Measurements from ENCODE around the gene PLXND1.
"Not testable (repeated sequence)": the region's sequence is repeated elsewhere in the genome, so short reads cannot be mapped to it uniquely, and the experiment has no call there.

PLXND1 gene

GRCh38 chr3:129521611-129522010, 84.9 kb downstream of the PLXND1 start:
- FAIRE-seq, result no peak

GRCh38 chr3:129520960-129521359, 85.5 kb downstream of the PLXND1 start:
- no peak for FAIRE-seq

GRCh38 chr3:129519896-129520715, 86.4 kb downstream of the PLXND1 start:
- FAIRE-seq, result no peak

GRCh38 chr3:129519449-129519848, 87.0 kb downstream of the PLXND1 start:
- FAIRE-seq, result no peak

- FAIRE-seq, result no peak
These were observed 87.9 kb downstream of the PLXND1 start for GRCh38 chr3:129518581-129518980.

GRCh38 chr3:129518038-129518561, 88.4 kb downstream of the PLXND1 start:
- no peak for FAIRE-seq

- FAIRE-seq, result no peak
These were observed 89.0 kb downstream of the PLXND1 start for GRCh38 chr3:129517516-129517915.

- not testable (repeated sequence) for FAIRE-seq
These were observed 90.5 kb downstream of the PLXND1 start for GRCh38 chr3:129515821-129516432.

GRCh38 chr3:129515108-129515820, 91.2 kb downstream of the PLXND1 start:
- not testable (repeated sequence) for FAIRE-seq

GRCh38 chr3:129514563-129514962, 91.9 kb downstream of the PLXND1 start:
- FAIRE-seq, result no peak

GRCh38 chr3:129514110-129514509, 92.4 kb downstream of the PLXND1 start:
- FAIRE-seq, result no peak

GRCh38 chr3:129513705-129514104, 92.8 kb downstream of the PLXND1 start:
- no peak for FAIRE-seq

GRCh38 chr3:129512595-129512994, 93.9 kb downstream of the PLXND1 start:
- no peak for FAIRE-seq

GRCh38 chr3:129507181-129507831, 99.2 kb downstream of the PLXND1 start:
- no peak for FAIRE-seq

GRCh38 chr3:129506231-129506742, 100.2 kb downstream of the PLXND1 start:
- no peak for FAIRE-seq

GRCh38 chr3:129505341-129505740, 101.1 kb downstream of the PLXND1 start:
- no peak for FAIRE-seq

Measured in islet of Langerhans (tissue), 1 donor.